ENCODE measurements around the gene CDAN1. TPM values are rescaled to one million over a fixed set of nuclear protein-coding genes. Genes with fewer than 3 reads are reported as not detected.
"Not testable (repeated sequence)": the region's sequence is repeated elsewhere in the genome, so short reads cannot be mapped to it uniquely, and the experiment has no call there.

Gene CDAN1
- total RNA-seq, 1 donor from 2014 or later: 41.0 TPM

GRCh38 chr15:42772901-42773300, 36.0 kb upstream of the CDAN1 start:
- TF ChIP-seq CTCF (conservative IDR thresholded peaks at IDR 0.05): no peak
- H3K36me3 Mint-ChIP-seq (ENCODE audit: low read depth): peaks cover 16% of the 10 kb centered on the region
- H3K27ac Mint-ChIP-seq (ENCODE audit: unreplicated experiment): no peak overlapping the region
- H3K9me3 Mint-ChIP-seq: no peaks in the 10 kb centered on the region
- H3K4me3 Mint-ChIP-seq: no peak overlapping the region
- no peaks in the 10 kb centered on the region for H3K27me3 Mint-ChIP-seq (ENCODE audit: low read depth)
- no peak for DNase-seq (ENCODE audit: low read depth, low spot score)
- no peaks in the 10 kb centered on the region for H3K4me1 Mint-ChIP-seq

GRCh38 chr15:42772144-42772543, 35.2 kb upstream of the CDAN1 start:
- Mint-ChIP-seq H3K27ac (ENCODE audit: unreplicated experiment) (no peak overlapping the region), H3K27me3 (ENCODE audit: low read depth) (no peaks in the 10 kb centered on the region), H3K4me1 (no peaks in the 10 kb centered on the region), H3K36me3 (ENCODE audit: low read depth) (peaks cover 20% of the 10 kb centered on the region), H3K4me3 (no peak overlapping the region), H3K9me3 (no peaks in the 10 kb centered on the region)
- TF ChIP-seq CTCF (conservative IDR thresholded peaks at IDR 0.05): no peak
- no peak for DNase-seq (ENCODE audit: low read depth, low spot score)

GRCh38 chr15:42766109-42766508, 29.2 kb upstream of the CDAN1 start:
- H3K4me3 Mint-ChIP-seq; H3K27ac Mint-ChIP-seq (ENCODE audit: unreplicated experiment); H3K27me3 Mint-ChIP-seq (ENCODE audit: low read depth); DNase-seq (ENCODE audit: low read depth, low spot score): not testable (repeated sequence)
- peaks cover 12% of the 10 kb centered on the region for H3K9me3 Mint-ChIP-seq
- peaks cover 16% of the 10 kb centered on the region for H3K4me1 Mint-ChIP-seq
- peaks cover 49% of the 10 kb centered on the region for H3K36me3 Mint-ChIP-seq (ENCODE audit: low read depth)

- Mint-ChIP-seq H3K4me3 (peak overlapping the region; percentile 44), H3K36me3 (ENCODE audit: low read depth) (peaks cover 50% of the 10 kb centered on the region), H3K9me3 (peaks cover 17% of the 10 kb centered on the region), H3K4me1 (peaks cover 16% of the 10 kb centered on the region)
- peak; percentile 16 for DNase-seq (ENCODE audit: low read depth, low spot score)
- H3K27me3 Mint-ChIP-seq (ENCODE audit: low read depth); H3K27ac Mint-ChIP-seq (ENCODE audit: unreplicated experiment): not testable (repeated sequence)
Observed at GRCh38 chr15:42764154-42764731, 27.3 kb upstream of the CDAN1 start.

GRCh38 chr15:42761813-42762212, 24.9 kb upstream of the CDAN1 start:
- H3K9me3 Mint-ChIP-seq: peaks cover 17% of the 10 kb centered on the region
- DNase-seq (ENCODE audit: low read depth, low spot score); H3K27me3 Mint-ChIP-seq (ENCODE audit: low read depth); H3K4me3 Mint-ChIP-seq; H3K27ac Mint-ChIP-seq (ENCODE audit: unreplicated experiment): not testable (repeated sequence)
- peaks cover 40% of the 10 kb centered on the region for H3K36me3 Mint-ChIP-seq (ENCODE audit: low read depth)
- H3K4me1 Mint-ChIP-seq: peaks cover 16% of the 10 kb centered on the region

- peaks cover 16% of the 10 kb centered on the region for H3K4me1 Mint-ChIP-seq
- H3K27ac Mint-ChIP-seq (ENCODE audit: unreplicated experiment): no peak overlapping the region
- no peak for DNase-seq (ENCODE audit: low read depth, low spot score)
- H3K9me3 Mint-ChIP-seq: peaks cover 14% of the 10 kb centered on the region
- peaks cover 34% of the 10 kb centered on the region for H3K36me3 Mint-ChIP-seq (ENCODE audit: low read depth)
- TF ChIP-seq CTCF (conservative IDR thresholded peaks at IDR 0.05): no peak
- no peaks in the 10 kb centered on the region for H3K27me3 Mint-ChIP-seq (ENCODE audit: low read depth)
- H3K4me3 Mint-ChIP-seq: no peak overlapping the region
Observed at GRCh38 chr15:42760759-42761158, 23.8 kb upstream of the CDAN1 start.

- Mint-ChIP-seq H3K4me1 (peaks cover 2% of the 10 kb centered on the region), H3K4me3 (no peak overlapping the region), H3K36me3 (ENCODE audit: low read depth) (peaks cover 24% of the 10 kb centered on the region), H3K9me3 (peaks cover 14% of the 10 kb centered on the region), H3K27ac (ENCODE audit: unreplicated experiment) (no peak overlapping the region), H3K27me3 (ENCODE audit: low read depth) (no peaks in the 10 kb centered on the region)
- no peak for TF ChIP-seq CTCF (conservative IDR thresholded peaks at IDR 0.05)
- no peak for DNase-seq (ENCODE audit: low read depth, low spot score)
Observed at GRCh38 chr15:42759093-42759492, 22.2 kb upstream of the CDAN1 start.
